Astrocyte (in vitro differentiated cells and primary cell): Measurements from ENCODE around the gene CBLC.

Experiments used
- EZH2 ChIP-seq: IDR thresholded peaks from 2 replicates; pipeline ENCODE4 v1.6.1; 2012; ENCODE audit warnings: mild to moderate bottlenecking, low read length, inconsistent platforms; ENCODE audit not compliant: insufficient read depth
- TF ChIP-seq, protein P1 (sequence below): IDR thresholded peaks from 2 replicates; pipeline ENCODE4 v1.5.1; 2011; ENCODE audit warnings: low read depth, mild to moderate bottlenecking, inconsistent platforms, low read length, moderate library complexity; ENCODE audit not compliant: insufficient read depth

DNA sequence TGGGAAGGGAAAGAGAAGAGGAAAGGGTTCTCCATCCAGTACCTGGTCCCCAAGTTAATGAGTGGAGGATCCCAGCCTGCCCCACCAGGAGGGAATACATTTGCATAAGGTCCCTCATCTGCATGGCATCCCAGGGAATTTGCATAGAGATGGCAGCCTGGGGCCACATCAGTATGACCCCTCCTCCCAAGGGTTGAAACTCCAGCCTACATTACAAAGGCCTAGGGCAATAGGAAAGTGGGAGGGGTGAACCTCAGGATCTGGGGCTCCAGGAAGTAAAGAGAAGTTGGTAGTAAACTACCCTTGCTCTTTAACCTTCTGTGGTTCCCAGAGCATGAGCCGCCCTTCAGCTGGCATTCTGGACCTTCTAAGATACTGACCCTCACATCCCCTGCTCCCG is 61.6 kb downstream of the CBLC start:
- TF ChIP-seq, protein P1, sequence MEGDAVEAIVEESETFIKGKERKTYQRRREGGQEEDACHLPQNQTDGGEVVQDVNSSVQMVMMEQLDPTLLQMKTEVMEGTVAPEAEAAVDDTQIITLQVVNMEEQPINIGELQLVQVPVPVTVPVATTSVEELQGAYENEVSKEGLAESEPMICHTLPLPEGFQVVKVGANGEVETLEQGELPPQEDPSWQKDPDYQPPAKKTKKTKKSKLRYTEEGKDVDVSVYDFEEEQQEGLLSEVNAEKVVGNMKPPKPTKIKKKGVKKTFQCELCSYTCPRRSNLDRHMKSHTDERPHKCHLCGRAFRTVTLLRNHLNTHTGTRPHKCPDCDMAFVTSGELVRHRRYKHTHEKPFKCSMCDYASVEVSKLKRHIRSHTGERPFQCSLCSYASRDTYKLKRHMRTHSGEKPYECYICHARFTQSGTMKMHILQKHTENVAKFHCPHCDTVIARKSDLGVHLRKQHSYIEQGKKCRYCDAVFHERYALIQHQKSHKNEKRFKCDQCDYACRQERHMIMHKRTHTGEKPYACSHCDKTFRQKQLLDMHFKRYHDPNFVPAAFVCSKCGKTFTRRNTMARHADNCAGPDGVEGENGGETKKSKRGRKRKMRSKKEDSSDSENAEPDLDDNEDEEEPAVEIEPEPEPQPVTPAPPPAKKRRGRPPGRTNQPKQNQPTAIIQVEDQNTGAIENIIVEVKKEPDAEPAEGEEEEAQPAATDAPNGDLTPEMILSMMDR: no peak
- no peak for TF ChIP-seq EZH2
